ENCODE data around the gene ANKHD1.

GRCh38 chr5:140413230-140413629 is 11.6 kb downstream of the ANKHD1 start:
- TF ChIP-seq, protein P1, sequence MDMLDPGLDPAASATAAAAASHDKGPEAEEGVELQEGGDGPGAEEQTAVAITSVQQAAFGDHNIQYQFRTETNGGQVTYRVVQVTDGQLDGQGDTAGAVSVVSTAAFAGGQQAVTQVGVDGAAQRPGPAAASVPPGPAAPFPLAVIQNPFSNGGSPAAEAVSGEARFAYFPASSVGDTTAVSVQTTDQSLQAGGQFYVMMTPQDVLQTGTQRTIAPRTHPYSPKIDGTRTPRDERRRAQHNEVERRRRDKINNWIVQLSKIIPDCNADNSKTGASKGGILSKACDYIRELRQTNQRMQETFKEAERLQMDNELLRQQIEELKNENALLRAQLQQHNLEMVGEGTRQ (IDR thresholded peaks at IDR 0.05; ENCODE audit: borderline replicate concordance, low read depth, low read length), result no peak
- TF ChIP-seq CTCF (IDR thresholded peaks at IDR 0.05) (no peak), EZH2phosphoT487 (IDR thresholded peaks at IDR 0.05; ENCODE audit: borderline replicate concordance, low read depth) (no peak), RAD21 (IDR thresholded peaks at IDR 0.05; ENCODE audit: low read length) (no peak), FOXM1 (IDR thresholded peaks at IDR 0.05; ENCODE audit: low read depth) (no peak), YY1 (IDR thresholded peaks at IDR 0.05; ENCODE audit: low read depth) (no peak), POLR2AphosphoS5 (IDR thresholded peaks at IDR 0.05; ENCODE audit: low read depth, low read length) (no peak), USF1 (IDR thresholded peaks at IDR 0.05; ENCODE audit: borderline replicate concordance, low read depth) (no peak), TCF12 (IDR thresholded peaks at IDR 0.05) (no peak)
- TF ChIP-seq, protein P2, sequence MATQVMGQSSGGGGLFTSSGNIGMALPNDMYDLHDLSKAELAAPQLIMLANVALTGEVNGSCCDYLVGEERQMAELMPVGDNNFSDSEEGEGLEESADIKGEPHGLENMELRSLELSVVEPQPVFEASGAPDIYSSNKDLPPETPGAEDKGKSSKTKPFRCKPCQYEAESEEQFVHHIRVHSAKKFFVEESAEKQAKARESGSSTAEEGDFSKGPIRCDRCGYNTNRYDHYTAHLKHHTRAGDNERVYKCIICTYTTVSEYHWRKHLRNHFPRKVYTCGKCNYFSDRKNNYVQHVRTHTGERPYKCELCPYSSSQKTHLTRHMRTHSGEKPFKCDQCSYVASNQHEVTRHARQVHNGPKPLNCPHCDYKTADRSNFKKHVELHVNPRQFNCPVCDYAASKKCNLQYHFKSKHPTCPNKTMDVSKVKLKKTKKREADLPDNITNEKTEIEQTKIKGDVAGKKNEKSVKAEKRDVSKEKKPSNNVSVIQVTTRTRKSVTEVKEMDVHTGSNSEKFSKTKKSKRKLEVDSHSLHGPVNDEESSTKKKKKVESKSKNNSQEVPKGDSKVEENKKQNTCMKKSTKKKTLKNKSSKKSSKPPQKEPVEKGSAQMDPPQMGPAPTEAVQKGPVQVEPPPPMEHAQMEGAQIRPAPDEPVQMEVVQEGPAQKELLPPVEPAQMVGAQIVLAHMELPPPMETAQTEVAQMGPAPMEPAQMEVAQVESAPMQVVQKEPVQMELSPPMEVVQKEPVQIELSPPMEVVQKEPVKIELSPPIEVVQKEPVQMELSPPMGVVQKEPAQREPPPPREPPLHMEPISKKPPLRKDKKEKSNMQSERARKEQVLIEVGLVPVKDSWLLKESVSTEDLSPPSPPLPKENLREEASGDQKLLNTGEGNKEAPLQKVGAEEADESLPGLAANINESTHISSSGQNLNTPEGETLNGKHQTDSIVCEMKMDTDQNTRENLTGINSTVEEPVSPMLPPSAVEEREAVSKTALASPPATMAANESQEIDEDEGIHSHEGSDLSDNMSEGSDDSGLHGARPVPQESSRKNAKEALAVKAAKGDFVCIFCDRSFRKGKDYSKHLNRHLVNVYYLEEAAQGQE (IDR thresholded peaks at IDR 0.05; ENCODE audit: low read depth, low read length), result no peak

Measured in SK-N-SH (cell line).